HepG2 (cell line): ENCODE results near the gene PDE4C. TPM values are rescaled to one million over a fixed set of nuclear protein-coding genes. Genes with fewer than 3 reads are reported as not detected.

Experiments used
- CBX5 ChIP-seq: sonication (generic); formaldehyde crosslinking; IDR thresholded peaks from 2 replicates; pipeline ENCODE4 v1.4.0; 2020; ENCODE audit warnings: missing genetic modification reagents, borderline replicate concordance
- GATAD2A ChIP-seq: IDR thresholded peaks from 2 replicates; pipeline ENCODE4 v1.6.1; 2016
- HDAC1 ChIP-seq: sonication (generic); formaldehyde crosslinking; IDR thresholded peaks from 2 replicates; pipeline ENCODE4 v1.5.1; 2020; ENCODE audit warnings: mild to moderate bottlenecking, missing genetic modification reagents
- HOXA5 ChIP-seq: sonication (generic); formaldehyde crosslinking; IDR thresholded peaks from 2 replicates; pipeline ENCODE4 v1.4.0; 2020; ENCODE audit warnings: missing genetic modification reagents
- PHF5A ChIP-seq: IDR thresholded peaks from one replicate; pipeline ENCODE4 v1.6.1; 2018; ENCODE audit warnings: low read depth, missing genetic modification reagents; ENCODE audit not compliant: unreplicated experiment
- RCOR2 ChIP-seq: IDR thresholded peaks from 2 replicates; pipeline ENCODE4 v1.6.1; 2016; ENCODE audit warnings: missing biosample characterization, missing genetic modification reagents
- STAG1 ChIP-seq: sonication (generic); formaldehyde crosslinking; IDR thresholded peaks from 2 replicates; pipeline ENCODE4 v1.4.0; 2020; ENCODE audit warnings: missing genetic modification reagents
- TCF7 ChIP-seq: sonication (generic); IDR thresholded peaks from 2 replicates; pipeline ENCODE4 v1.6.1; 2016; ENCODE audit warnings: antibody characterized with exemption, low read depth
- ZFY ChIP-seq: sonication (generic); formaldehyde crosslinking; IDR thresholded peaks from 2 replicates; pipeline ENCODE4 v1.4.0; 2020; ENCODE audit warnings: missing genetic modification reagents
- ZNF451 ChIP-seq: sonication (generic); formaldehyde crosslinking; IDR thresholded peaks from 2 replicates; pipeline ENCODE4 v1.5.0; 2020; ENCODE audit warnings: mild to moderate bottlenecking, missing genetic modification reagents
- ZNF550 ChIP-seq: sonication (generic); formaldehyde crosslinking; IDR thresholded peaks from 2 replicates; pipeline ENCODE4 v1.4.0; 2020; ENCODE audit warnings: mild to moderate bottlenecking, missing genetic modification reagents, borderline replicate concordance
- polyA plus RNA-seq, 8 experiments: library from polyadenylated mRNA; depleted of rRNA in 3 of 8; stranded (reverse) in 7 of 8; unstranded in 1 of 8; fragments of >200 nt; fragmentation: Illumina TruSeq in 4 of 8; extraction: Trizol in 4 of 8; gene quantifications; 2 replicates each; pipeline versions ENCODE4 v1.2.1 to v1.2.3, GENCODE V29; 2011 to 2016; ENCODE audit warnings: low read depth in 4 of 8, missing spikeins in 1 of 8, mixed read lengths in 1 of 8; ENCODE audit not compliant: insufficient read depth in 1 of 8
- total RNA-seq, 5 experiments: library from RNA; depleted of rRNA; stranded (reverse); fragments of >200 nt; fragmentation: Illumina TruSeq; extraction: Trizol; gene quantifications; 2 replicates each; pipeline ENCODE4 v1.2.3, GENCODE V29; 2016; ENCODE audit warnings: low read depth in 1 of 5
- TF ChIP-seq, protein P1 (sequence below): sonication (generic); formaldehyde crosslinking; IDR thresholded peaks from 2 replicates; pipeline ENCODE4 v1.5.0; 2020; ENCODE audit warnings: missing genetic modification reagents
- TF ChIP-seq, protein P2 (sequence below): IDR thresholded peaks from 2 replicates; pipeline ENCODE4 v1.6.1; 2016; ENCODE audit warnings: missing compliant biosample characterization, missing genetic modification reagents, borderline replicate concordance
- TF ChIP-seq, protein P3 (sequence below): sonication (generic); formaldehyde crosslinking; IDR thresholded peaks from 2 replicates; pipeline ENCODE4 v1.4.0; 2020; ENCODE audit warnings: mild to moderate bottlenecking, missing genetic modification reagents
- TF ChIP-seq, protein P4 (sequence below), 2 experiments: sonication (generic) in 1 of 2; formaldehyde crosslinking in 1 of 2; IDR thresholded peaks; 2 replicates each; pipeline versions ENCODE4 v1.4.0 to v1.6.1; 2016 to 2020; ENCODE audit warnings: borderline replicate concordance in 1 of 2, low read depth in 1 of 2, mild to moderate bottlenecking in 1 of 2, missing genetic modification reagents in 1 of 2
- TF ChIP-seq, protein P5 (sequence below): IDR thresholded peaks from 2 replicates; pipeline ENCODE4 v1.6.1; 2016; ENCODE audit warnings: mild to moderate bottlenecking
- TF ChIP-seq, protein P6 (sequence below): sonication (generic); formaldehyde crosslinking; IDR thresholded peaks from 2 replicates; pipeline ENCODE4 v1.5.0; 2020; ENCODE audit warnings: mild to moderate bottlenecking, missing genetic modification reagents

Gene PDE4C
- total and polyA plus RNA-seq, 2 of the 13 experiments (the other 11 are each of a cell fraction or from before 2014, with no cell fraction given), result 1.4 to 14.0 TPM

DNA sequence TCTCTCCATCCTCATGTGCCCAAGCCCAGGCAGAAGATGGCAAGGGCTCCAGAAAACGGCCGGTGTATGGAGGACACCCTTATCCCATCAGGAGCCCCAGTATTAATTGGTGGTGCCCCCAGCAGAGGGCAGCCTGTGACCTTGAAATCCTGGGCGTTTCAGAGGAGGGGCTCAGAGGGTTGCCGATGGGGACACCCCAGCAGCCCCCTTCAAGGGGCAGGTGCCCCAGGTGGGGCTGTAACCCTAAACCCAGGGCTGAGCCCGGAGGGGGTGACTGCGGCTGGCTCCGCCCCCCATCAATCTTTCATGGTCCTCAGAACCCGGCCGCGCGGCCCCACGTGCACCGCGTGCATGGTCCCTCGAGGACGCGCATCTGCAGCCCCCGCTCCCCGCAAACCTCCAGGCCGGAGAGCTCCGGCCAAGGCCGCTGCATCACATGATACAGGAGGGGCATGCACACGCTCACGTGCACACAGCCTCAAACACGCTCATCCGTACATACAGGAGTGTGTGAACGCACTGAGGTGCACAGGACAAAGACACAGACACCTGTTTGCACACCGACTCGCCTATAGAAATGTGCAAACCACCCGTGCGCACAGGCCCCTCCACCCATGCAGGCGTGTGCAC, 23.3 kb downstream of the PDE4C start (continued):
- TF ChIP-seq, protein P1, sequence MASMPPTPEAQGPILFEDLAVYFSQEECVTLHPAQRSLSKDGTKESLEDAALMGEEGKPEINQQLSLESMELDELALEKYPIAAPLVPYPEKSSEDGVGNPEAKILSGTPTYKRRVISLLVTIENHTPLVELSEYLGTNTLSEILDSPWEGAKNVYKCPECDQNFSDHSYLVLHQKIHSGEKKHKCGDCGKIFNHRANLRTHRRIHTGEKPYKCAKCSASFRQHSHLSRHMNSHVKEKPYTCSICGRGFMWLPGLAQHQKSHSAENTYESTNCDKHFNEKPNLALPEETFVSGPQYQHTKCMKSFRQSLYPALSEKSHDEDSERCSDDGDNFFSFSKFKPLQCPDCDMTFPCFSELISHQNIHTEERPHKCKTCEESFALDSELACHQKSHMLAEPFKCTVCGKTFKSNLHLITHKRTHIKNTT (CRISPR knock-in tag), result no peak
- TF ChIP-seq TCF7 (no peak), ZNF451 (CRISPR knock-in tag) (no peak), RCOR2 (CRISPR knock-in tag) (no peak), STAG1 (CRISPR knock-in tag) (peak; percentile 31), HOXA5 (CRISPR knock-in tag) (no peak), ZFY (CRISPR knock-in tag) (0 out of 2 replicates have a peak, but pooled peaks have one; percentile 9), HDAC1 (0 out of 2 replicates have a peak, but pooled peaks have one; percentile 11), PHF5A (CRISPR knock-in tag) (no peak), GATAD2A (no peak), CBX5 (CRISPR knock-in tag) (no peak), ZNF550 (no peak)
- TF ChIP-seq, protein P2, sequence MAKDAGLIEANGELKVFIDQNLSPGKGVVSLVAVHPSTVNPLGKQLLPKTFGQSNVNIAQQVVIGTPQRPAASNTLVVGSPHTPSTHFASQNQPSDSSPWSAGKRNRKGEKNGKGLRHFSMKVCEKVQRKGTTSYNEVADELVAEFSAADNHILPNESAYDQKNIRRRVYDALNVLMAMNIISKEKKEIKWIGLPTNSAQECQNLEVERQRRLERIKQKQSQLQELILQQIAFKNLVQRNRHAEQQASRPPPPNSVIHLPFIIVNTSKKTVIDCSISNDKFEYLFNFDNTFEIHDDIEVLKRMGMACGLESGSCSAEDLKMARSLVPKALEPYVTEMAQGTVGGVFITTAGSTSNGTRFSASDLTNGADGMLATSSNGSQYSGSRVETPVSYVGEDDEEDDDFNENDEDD (CRISPR knock-in tag), result no peak; the same call in 1 of the 2 replicates
- TF ChIP-seq, protein P3, sequence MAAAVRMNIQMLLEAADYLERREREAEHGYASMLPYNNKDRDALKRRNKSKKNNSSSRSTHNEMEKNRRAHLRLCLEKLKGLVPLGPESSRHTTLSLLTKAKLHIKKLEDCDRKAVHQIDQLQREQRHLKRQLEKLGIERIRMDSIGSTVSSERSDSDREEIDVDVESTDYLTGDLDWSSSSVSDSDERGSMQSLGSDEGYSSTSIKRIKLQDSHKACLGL, result no peak
- TF ChIP-seq, protein P4, sequence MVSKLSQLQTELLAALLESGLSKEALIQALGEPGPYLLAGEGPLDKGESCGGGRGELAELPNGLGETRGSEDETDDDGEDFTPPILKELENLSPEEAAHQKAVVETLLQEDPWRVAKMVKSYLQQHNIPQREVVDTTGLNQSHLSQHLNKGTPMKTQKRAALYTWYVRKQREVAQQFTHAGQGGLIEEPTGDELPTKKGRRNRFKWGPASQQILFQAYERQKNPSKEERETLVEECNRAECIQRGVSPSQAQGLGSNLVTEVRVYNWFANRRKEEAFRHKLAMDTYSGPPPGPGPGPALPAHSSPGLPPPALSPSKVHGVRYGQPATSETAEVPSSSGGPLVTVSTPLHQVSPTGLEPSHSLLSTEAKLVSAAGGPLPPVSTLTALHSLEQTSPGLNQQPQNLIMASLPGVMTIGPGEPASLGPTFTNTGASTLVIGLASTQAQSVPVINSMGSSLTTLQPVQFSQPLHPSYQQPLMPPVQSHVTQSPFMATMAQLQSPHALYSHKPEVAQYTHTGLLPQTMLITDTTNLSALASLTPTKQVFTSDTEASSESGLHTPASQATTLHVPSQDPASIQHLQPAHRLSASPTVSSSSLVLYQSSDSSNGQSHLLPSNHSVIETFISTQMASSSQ (IDR thresholded peaks at IDR 0.05; ENCODE audit: low read depth), result no peak
- TF ChIP-seq, protein P4 (CRISPR knock-in tag; IDR thresholded peaks at IDR 0.05; ENCODE audit: borderline replicate concordance), result no peak
- TF ChIP-seq, protein P5, sequence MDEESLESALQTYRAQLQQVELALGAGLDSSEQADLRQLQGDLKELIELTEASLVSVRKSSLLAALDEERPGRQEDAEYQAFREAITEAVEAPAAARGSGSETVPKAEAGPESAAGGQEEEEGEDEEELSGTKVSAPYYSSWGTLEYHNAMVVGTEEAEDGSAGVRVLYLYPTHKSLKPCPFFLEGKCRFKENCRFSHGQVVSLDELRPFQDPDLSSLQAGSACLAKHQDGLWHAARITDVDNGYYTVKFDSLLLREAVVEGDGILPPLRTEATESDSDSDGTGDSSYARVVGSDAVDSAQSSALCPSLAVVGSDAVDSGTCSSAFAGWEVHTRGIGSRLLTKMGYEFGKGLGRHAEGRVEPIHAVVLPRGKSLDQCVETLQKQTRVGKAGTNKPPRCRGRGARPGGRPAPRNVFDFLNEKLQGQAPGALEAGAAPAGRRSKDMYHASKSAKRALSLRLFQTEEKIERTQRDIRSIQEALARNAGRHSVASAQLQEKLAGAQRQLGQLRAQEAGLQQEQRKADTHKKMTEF (CRISPR knock-in tag), result no peak
- TF ChIP-seq, protein P6, sequence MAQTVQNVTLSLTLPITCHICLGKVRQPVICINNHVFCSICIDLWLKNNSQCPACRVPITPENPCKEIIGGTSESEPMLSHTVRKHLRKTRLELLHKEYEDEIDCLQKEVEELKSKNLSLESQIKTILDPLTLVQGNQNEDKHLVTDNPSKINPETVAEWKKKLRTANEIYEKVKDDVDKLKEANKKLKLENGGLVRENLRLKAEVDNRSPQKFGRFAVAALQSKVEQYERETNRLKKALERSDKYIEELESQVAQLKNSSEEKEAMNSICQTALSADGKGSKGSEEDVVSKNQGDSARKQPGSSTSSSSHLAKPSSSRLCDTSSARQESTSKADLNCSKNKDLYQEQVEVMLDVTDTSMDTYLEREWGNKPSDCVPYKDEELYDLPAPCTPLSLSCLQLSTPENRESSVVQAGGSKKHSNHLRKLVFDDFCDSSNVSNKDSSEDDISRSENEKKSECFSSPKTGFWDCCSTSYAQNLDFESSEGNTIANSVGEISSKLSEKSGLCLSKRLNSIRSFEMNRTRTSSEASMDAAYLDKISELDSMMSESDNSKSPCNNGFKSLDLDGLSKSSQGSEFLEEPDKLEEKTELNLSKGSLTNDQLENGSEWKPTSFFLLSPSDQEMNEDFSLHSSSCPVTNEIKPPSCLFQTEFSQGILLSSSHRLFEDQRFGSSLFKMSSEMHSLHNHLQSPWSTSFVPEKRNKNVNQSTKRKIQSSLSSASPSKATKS (CRISPR knock-in tag), result no peak
